DMS79 (cell line): ENCODE measurements around the gene CCDC97.
"Not testable (repeated sequence)": the region's sequence is repeated elsewhere in the genome, so short reads cannot be mapped to it uniquely, and the experiment has no call there.

ENCODE experiments used
- DNase-seq: peaks from one replicate; lab custom pipeline; 2025; lab: John Stamatoyannopoulos, UW

The CCDC97 gene

DNA sequence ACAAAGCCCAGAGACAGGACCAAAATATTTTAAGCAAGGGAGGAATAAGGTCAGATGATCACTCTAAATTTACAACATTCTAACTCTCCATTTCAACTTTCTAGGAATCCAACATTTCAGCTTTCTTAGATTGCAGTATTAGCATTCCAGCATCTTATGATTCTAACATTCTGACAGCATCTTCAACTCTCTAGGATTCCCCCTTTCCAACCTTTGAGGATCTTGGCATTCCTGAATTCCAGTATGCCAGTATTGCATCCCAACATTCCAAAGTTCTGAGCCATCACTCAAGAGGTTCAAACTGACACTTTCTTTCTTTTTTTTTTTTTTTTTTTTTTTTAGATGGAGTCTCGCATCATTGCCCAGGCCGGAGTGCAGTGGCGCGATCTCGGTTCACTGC, 30.0 kb downstream of the CCDC97 start:
- DNase-seq = no peak

DNA sequence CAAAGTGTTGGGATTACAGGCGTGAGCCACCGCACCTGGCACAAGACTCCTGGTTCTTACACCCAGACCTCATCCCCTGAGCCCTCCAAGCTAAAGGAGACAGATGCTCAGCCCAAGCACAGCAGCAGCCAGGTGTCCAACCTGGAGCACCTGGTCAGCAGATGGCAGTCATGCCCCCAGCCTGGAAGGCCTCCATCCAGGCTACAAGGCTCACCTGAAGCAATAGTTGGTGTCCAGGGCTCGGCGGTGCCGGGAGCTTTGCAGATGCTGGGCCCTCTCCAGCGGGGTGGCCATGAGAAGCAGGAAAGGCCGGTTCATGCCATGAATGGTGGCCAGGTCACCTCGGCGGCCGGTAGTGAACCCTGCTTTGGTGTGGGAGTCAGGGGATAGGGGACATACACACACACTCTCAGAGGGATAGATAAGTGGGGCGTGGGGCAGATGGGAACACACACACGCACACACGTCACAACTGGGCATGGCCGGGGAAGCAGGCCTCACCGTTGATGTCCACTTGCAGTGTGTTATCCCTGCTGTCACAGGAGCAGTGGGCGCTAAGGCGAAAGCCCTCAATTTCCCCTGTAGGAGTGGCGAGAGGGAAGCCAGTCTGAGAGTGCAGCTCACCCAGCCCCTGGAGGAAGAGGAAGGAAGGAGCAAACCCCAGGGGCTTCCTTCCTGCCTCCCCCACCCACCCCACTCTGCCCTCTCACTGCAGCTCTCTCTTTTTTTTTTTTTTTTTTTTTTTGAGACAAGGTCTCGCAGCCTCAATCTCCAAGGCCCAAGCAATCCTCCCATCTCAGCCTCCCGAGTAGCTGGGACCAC, 31.9 kb downstream of the CCDC97 start:
- DNase-seq = no peak

DNA sequence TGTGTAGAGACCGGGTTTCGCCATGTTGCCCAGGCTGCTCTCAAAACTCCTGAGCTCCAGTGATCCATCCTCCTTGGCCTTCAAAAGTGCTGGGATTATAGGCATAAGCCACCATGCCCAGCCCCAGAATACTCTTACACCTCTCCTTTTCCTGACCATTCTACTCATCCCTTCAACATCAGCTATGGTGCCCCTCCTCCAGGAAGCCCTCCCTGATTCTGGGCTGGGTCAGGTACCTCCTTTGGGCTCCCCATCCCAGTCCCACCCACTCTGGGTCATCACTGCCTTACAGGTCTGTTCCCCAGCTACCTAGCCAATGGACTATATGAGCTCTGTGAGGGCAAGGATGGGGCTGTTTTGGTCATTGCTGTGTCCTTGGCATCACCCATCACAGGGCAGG, 34.2 kb downstream of the CCDC97 start:
- no peak for DNase-seq

GRCh38 chr19:41346916-41347315, 36.9 kb downstream of the CCDC97 start:
- DNase-seq = not testable (repeated sequence)

GRCh38 chr19:41350735-41351338, 40.9 kb downstream of the CCDC97 start:
- no peak for DNase-seq

DNA sequence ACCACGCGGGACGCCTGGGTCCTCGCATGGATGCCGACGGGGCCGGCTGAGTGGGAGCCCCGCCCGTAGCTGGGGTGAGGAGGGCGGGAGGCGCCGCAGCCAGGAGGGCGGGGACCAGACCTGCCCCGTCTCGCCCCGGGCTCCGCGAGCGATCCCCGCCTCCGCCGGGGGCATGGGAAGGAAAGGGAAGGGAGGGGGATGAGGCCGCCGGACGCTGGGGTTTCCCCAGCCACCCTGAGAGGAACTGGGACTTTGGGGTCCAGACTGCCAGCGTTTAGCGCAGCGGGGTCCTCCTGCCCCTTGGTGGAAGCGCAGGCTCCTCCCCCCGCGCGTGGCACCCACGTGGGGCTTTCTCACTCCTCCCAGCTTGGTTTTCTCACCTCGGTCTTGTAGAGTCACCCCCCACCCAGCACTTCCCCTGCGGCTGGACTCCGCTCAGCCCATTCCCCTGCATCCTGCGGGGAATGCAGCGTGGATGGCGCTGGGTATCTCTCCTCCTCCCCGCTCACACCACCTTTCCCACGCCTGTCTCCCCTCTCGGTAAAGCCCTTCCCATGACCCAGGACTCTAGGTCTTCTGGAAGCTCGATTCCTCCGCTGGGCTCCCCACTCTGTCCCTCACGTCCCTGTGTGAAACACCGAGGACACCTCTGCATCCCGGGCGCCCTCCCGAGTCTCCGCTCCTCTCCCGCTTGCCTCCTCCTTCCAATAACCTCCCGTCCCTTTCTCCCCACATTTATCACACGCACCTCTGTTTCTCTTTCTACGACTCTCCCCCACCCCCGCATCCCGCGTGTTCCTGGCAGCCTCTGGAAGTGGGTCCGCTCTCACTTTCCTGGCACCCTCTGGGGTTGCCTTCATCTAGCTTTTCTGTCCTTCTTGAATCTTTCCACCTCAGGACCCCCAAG, 41.6 kb downstream of the CCDC97 start:
- no peak for DNase-seq

DNA sequence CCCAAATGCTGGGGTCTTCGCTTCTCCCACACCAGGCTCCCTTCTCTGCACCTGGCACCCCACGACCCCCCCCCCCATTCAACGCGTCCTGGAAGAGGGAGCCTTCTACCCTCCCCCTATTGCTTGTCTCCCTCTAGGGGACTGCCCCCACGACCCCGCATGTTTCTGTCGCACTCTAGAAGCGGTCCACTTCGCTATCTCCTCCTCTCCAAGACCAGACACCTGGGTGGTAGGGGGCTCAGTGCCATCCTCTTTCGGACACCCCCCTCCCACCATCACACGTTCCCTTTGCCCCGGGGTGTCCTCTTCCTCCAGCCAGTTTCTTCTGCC, 42.3 kb downstream of the CCDC97 start:
- no peak for DNase-seq

DNA sequence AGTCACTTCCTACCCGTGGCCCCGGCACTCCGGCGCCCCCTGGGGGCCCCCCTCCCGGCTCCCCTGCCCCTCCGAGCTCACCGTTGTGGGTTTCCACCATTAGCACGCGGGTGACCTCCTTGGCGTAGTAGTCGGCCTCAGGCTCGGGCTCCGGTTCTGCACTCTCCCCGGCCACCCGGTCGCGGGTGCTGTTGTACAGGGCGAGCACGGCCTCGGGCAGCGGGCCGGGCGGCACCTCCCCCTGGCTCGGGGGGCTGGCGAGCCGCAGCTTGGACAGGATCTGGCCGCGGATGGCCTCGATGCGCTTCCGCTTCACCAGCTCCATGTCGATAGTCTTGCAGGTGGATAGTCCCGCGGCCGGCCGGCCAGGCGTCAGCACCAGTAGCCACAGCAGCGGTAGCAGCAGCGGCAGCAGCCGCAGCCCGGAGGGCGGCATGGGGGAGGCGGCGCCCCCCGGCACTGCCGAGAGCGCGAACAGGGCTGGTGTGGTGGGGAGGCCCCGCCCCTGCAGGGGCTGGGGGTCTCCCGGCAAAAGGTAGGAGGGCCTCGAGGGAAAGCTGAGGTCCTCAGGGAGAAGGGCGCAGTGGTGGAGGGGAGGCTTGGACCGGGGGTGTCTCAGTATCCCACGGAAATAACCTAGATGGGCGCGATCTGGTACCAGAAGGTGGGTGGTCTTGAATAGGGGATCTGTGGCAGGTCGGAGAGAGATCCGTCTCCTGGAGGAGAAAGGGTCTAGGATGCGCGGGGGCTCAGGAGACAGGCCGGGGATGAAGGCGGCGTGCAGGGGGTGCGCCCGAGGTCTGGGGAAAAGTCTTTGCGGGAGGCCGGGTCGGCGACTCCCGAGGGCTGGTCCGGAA, 42.9 kb downstream of the CCDC97 start:
- no peak for DNase-seq

DNA sequence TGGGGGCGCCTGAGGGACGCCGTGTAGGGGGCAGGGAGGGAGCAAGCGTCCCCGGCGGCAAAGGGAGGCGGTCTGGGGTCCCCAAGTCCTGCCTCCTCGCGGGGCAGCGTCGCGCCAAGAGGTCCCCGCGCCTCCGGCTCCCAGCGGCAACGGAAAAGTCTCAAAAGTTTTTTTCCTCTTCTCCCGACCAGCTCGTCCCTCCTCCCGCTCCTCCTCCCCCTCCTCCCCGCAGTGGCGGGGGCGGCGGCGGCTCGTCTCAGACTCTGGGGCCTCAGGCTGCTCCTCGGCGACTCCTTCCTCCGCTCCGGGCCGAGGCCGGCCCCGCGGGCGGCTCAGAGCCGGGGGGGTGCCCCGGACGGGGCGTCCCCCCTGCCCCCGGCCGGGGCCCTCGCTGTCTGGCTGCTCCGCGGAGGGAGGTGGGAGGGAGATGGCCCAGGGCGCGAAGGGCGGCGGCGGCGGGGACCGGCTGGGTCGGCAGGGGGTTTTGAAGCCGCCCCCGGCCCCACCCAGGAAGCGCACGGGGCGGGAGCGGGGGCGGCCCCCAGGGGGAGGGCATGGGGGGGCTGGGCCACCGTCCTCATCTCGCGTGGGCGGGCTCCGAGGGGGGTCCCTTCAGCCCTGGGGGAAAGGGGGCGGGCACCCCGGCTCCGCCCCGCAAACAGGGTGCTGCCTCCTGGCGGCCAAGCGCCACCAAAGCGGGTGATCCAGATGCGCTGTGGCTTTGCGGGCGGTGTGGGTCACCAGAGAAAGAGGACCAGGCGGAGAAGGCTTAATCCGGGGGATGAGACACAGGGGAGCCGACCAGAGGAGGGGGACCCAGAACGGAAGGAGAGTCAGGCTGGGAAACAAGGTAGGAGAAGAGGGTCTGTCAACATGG, 43.7 kb downstream of the CCDC97 start, which contains the start of gene TGFB1:
TGFB1 (minus strand) TSS at position 457 of the 877 bp plus-strand sequence. CDS start 878 bp downstream, outside the sequence.
- no peak for DNase-seq

GRCh38 chr19:41354343-41354953, 44.5 kb downstream of the CCDC97 start:
- no peak for DNase-seq

DNA sequence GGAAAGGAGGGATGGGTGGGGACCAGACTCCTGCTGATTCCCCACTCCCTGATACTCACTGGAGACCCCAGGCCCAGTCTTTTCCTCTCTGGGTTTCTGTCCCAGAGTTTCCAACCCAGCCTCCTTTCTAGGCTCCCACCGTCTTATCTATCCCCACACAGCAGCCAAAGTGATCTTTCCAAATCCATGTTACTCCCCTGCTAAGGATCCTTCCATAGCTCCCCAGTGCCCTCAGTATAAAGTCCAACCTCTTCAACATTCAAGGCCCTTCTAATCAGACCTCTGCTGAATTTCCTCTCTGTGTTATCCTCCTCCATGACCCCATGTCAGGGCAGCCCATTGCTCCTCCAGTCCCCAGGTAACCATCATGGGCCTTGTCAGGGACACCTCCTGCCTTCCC, 45.1 kb downstream of the CCDC97 start:
- DNase-seq = no peak

- no peak for DNase-seq
Measured at GRCh38 chr19:41355802-41356201, 45.8 kb downstream of the CCDC97 start.

DNA sequence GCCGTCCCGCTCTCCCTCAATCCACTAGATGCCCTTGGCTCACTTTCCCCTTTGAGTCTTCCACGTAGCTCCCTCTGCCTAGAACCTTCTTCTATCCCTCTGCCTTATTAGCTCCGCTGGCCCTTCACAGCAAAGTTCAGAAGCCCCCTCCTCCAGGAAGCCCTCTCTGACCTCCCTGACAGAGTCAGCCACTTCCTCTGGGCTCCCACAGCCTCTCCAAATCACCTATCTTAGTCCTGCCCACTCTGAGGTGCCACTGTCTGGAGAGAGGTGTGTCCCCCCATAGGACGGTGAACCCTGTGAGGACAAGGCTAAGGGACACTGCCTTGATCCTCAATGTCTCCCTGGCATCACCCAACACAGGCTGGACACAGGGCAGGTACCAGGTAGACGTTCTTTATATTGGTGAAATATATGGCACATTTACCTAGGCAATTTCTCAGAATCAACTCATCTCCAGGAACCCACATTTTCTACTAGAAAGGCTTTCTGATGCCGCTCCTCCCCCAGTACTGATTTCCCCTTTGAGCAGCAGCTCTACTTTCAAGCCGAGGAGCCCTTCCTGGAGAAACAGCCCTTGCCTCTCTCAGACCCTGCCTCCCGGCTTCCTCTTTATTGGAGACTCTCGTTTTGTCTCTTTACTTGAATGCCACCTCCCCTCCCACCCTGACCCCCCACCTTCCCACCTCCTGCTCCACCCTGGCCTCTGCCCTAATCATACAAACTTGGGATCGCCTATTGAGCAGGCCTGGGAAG, 47.2 kb downstream of the CCDC97 start:
- DNase-seq = no peak

- no peak for DNase-seq
Measured at GRCh38 chr19:41357746-41358145, 47.8 kb downstream of the CCDC97 start.

GRCh38 chr19:41359741-41360140, 49.8 kb downstream of the CCDC97 start:
- DNase-seq = no peak

- no peak for DNase-seq
Measured at GRCh38 chr19:41362143-41362847, 52.3 kb downstream of the CCDC97 start.

- DNase-seq = no peak
Measured at GRCh38 chr19:41363371-41363752, 53.4 kb downstream of the CCDC97 start.

DNA sequence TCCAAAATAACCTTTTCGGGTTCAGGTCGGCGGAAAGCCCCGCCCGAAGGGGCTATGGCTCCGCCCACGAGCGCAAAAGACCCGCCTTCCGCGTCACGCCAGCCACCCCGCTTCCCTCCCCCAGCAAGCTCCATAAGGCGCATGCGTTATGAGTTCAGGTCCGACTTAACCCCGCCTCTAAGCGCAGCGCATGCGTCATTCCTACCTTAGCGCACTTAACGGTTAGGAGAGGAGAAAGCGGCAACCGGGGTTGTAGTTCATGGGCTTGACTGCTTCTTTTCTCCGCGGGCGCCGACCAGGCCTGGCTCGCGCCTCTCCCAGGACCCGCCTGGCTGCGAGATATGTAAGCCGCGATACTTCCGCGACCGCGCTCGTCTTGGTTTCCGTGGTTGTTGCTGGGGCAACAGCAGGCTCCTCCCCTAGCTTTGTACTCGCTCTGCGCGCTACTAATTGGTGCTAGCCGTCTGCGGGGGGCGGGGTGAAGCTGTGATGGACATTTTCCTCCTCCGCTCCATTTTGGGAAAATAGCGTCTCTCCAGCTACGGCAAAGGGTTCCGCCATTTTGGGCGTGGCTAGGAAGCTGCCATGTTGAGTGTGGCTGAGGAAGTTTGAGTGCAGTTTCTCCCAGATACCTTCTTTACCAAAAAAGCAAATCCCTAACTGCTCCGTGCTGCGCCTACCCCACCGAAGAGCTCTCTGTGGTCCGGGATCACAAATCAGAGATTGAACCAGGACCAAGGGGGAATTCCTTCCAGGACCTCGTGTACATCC, 54.0 kb downstream of the CCDC97 start, which contains the start of gene B9D2:
B9D2 (minus strand) TSS at position 397 of the 771 bp plus-strand sequence. CDS start 630 bp downstream, outside the sequence.
- DNase-seq = peak; percentile 96
